Panc1 (cell line): Measurements from ENCODE around the gene EHHADH. TPM values are rescaled to one million over a fixed set of nuclear protein-coding genes. Genes with fewer than 3 reads are reported as not detected.

Source experiments
- ATAC-seq: fragments of 200-7000 bp; cut with Tn5 transposase; 2 replicates; pipeline ENCODE4 v1.9.1; 2020; ENCODE audit warnings: mild to moderate bottlenecking, moderate library complexity
- BruUV-seq: library from RNA; stranded (reverse); fragments of 400-500 nt; replicated peaks from 2 replicates; lab custom pipeline; 2021; lab: Mats Ljungman, UMichigan
- CTCF ChIA-PET: fragments of 300-600 bp; sonication (Branson Sonifier 250); formaldehyde crosslinking; loops from one replicate; lab custom pipeline; 2022; ENCODE audit warnings: antibody characterized with exemption; lab: Charles Lee
- POLR2A ChIA-PET: fragments of 300-600 bp; sonication (Branson Sonifier 250); formaldehyde crosslinking; loops from one replicate; lab custom pipeline; 2022; ENCODE audit warnings: antibody characterized with exemption; lab: Charles Lee
- DNase-seq: peaks from one replicate; pipeline ENCODE4 v3.0.0-alpha.2; 2010; ENCODE audit warnings: low read depth, low spot score
- H3K27ac ChIP-seq: 2 replicates; pipeline ENCODE4 v1.5.1; 2011; ENCODE audit warnings: mild to moderate bottlenecking, low read length, inconsistent platforms
- H3K27me3 ChIP-seq: fragments of 200-500 bp; sonication (Bioruptor generic); 2 replicates; pipeline ENCODE4 v1.6.0; 2014; ENCODE audit warnings: low read length, inconsistent platforms; ENCODE audit not compliant: control insufficient read depth, insufficient read depth
- H3K36me3 ChIP-seq: fragments of 200-500 bp; sonication (Bioruptor generic); 2 replicates; pipeline ENCODE4 v1.5.1; 2014; ENCODE audit warnings: inconsistent platforms, mild to moderate bottlenecking, low read length, moderate library complexity; ENCODE audit not compliant: control insufficient read depth, insufficient read depth
- H3K4me1 ChIP-seq: 2 replicates; pipeline ENCODE4 v1.5.1; 2011; ENCODE audit warnings: inconsistent platforms, mild to moderate bottlenecking, low read length, moderate library complexity; ENCODE audit not compliant: control insufficient read depth, insufficient read depth
- H3K4me3 ChIP-seq, 2 experiments: 2 replicates each; pipeline ENCODE4 v1.5.1; 2011 to 2012; ENCODE audit warnings: low read depth in 2 of 2, low read length in 2 of 2, mild to moderate bottlenecking in 2 of 2, inconsistent platforms in 1 of 2, moderate library complexity in 1 of 2
- H3K9me3 ChIP-seq: fragments of 200-500 bp; sonication (Bioruptor generic); 2 replicates; pipeline ENCODE4 v1.5.1; 2014; ENCODE audit warnings: low read depth, mild to moderate bottlenecking, inconsistent platforms, low read length, moderate library complexity; ENCODE audit not compliant: control insufficient read depth, insufficient read depth
- CTCF ChIP-seq: fragments of 450-650 bp; IDR thresholded peaks from 2 replicates; pipeline ENCODE4 v1.5.1; 2017; ENCODE audit warnings: mild to moderate bottlenecking
- POLR2AphosphoS5 ChIP-seq: IDR thresholded peaks from 2 replicates; pipeline ENCODE4 v1.6.1; 2012; ENCODE audit warnings: mild to moderate bottlenecking, low read depth, low read length, moderate library complexity
- REST ChIP-seq, 2 experiments: IDR thresholded peaks; 2 replicates each; pipeline ENCODE4 v1.6.1; 2011 to 2012; ENCODE audit warnings: low read depth in 2 of 2, control low read depth in 1 of 2, low read length in 1 of 2, mild to moderate bottlenecking in 1 of 2, moderate library complexity in 1 of 2; ENCODE audit not compliant: insufficient read depth in 1 of 2
- SIN3A ChIP-seq: IDR thresholded peaks from 2 replicates; pipeline ENCODE4 v1.6.1; 2012; ENCODE audit warnings: low read depth, mild to moderate bottlenecking, low read length, moderate library complexity, borderline replicate concordance; ENCODE audit not compliant: insufficient read depth
- TCF7L2 ChIP-seq: IDR thresholded peaks from 2 replicates; pipeline ENCODE4 v1.6.1; 2011; ENCODE audit warnings: mild to moderate bottlenecking, low read depth, low read length, inconsistent platforms
- in situ Hi-C: cut with HindIII; loops from 2 replicates; pipeline ENCODE4 v1.10.0; 2016; ENCODE audit warnings: low sequenced_read_pairs, low pct_unique_long_range_greater_than_20kb
- intact Hi-C: fragments of 100-400 bp; cut with micrococcal nuclease; formaldehyde crosslinking; loops from one replicate; pipeline ENCODE4 v1.10.0; 2022; ENCODE audit not compliant: unreplicated experiment
- total RNA-seq: library from RNA; stranded (reverse); gene quantifications from one replicate; pipeline ENCODE4 v1.2.1, GENCODE V29; 2021; ENCODE audit not compliant: unreplicated experiment

EHHADH gene
- total RNA-seq, 1 experiment from 2014 or later = 7.8 TPM

- Histone ChIP-seq H3K4me3 (no peak overlapping the region), H3K9me3 (no peaks in the 10 kb centered on the region), H3K36me3 (no peaks in the 10 kb centered on the region), H3K4me1 (no peaks in the 10 kb centered on the region), H3K27me3 (no peaks in the 10 kb centered on the region), H3K27ac (no peak overlapping the region)
- intact Hi-C loops = no loop called here
- in situ Hi-C loops = no loop called here
- no peak for ATAC-seq
- BruUV-seq = no TSS peak
- no peak for TF ChIP-seq TCF7L2
- TF ChIP-seq POLR2AphosphoS5 = no peak
- TF ChIP-seq SIN3A = no peak
- no peak for TF ChIP-seq CTCF
- TF ChIP-seq REST (IDR thresholded peaks at IDR 0.05; ENCODE audit: insufficient read depth in 1 of 2, low read depth in 2 of 2, low read length in 1 of 2) = no peak
- no peak for DNase-seq
- ChIA-PET POLR2A (interaction anchor here (0.6 kb wide), 1 partner anchor 70 kb away, joined by 16 read pairs; no protein-coding TSS in a partner anchor), CTCF (interaction anchor here (0.6 kb wide), 1 partner anchor 14 kb away, joined by 8 read pairs; no protein-coding TSS in a partner anchor)
Observed at GRCh38 chr3:185225080-185225479, 28.8 kb downstream of the EHHADH start.

DNA sequence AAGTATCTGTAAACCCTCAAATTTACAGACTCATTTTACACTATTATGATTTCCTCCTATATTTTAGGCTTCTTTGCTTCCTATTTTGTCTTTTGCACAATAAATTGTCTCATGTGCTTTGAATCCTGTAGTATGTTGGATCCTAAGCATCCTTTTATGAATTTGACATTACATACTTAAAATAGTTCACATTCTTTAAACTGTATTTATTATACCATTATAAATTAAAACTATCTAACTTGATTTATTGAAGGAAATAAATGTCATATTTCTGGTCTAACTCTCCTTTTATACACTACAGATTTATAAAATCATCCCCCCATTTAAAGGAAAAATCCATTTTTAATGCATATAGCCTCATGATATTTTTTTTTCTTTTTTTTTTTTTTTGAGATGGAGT, 32.6 kb downstream of the EHHADH start:
- TF ChIP-seq SIN3A = no peak
- TF ChIP-seq REST (IDR thresholded peaks at IDR 0.05; ENCODE audit: insufficient read depth in 1 of 2, low read depth in 2 of 2, low read length in 1 of 2) = no peak
- TF ChIP-seq TCF7L2 = no peak
- no peak for TF ChIP-seq POLR2AphosphoS5
- TF ChIP-seq CTCF = no peak
- H3K9me3 ChIP-seq = no peaks in the 10 kb centered on the region
- no TSS peak for BruUV-seq
- no peaks in the 10 kb centered on the region for H3K27me3 ChIP-seq
- no peaks in the 10 kb centered on the region for H3K36me3 ChIP-seq
- ATAC-seq (no peak), DNase-seq (no peak)
- H3K4me3 ChIP-seq = no peak overlapping the region
- H3K4me1 ChIP-seq = 0 out of 2 replicates have a peak, but pooled peaks cover 6% of the 10 kb centered on the region
- ChIA-PET CTCF (no interaction called here), POLR2A (no interaction called here)
- intact Hi-C loops = no loop called here
- in situ Hi-C loops = no loop called here
- no peak overlapping the region for H3K27ac ChIP-seq
